Aorta (tissue), 5 donors: ENCODE results near the gene TBC1D3B. TPM values are rescaled to one million over a fixed set of nuclear protein-coding genes. Genes with fewer than 3 reads are reported as not detected.
"Not testable (repeated sequence)": the region's sequence is repeated elsewhere in the genome, so short reads cannot be mapped to it uniquely, and the experiment has no call there.

Experiments used
- ATAC-seq: fragments of 200-7000 bp; cut with Tn5 transposase; one replicate; pipeline ENCODE4 v1.9.1; 2022; ENCODE audit warnings: moderate library complexity; ENCODE audit not compliant: low FRiP score
- DNase-seq, 2 donors: peaks; one replicate each; pipeline ENCODE4 v3.0.0-alpha.2; 2020
- H3K27ac ChIP-seq, 2 donors: one replicate each; pipeline ENCODE4 v1.5.1; 2013; ENCODE audit warnings: low read length in 2 of 2, mild to moderate bottlenecking in 2 of 2, moderate library complexity in 2 of 2, control low read depth in 1 of 2, inconsistent platforms in 1 of 2, low read depth in 1 of 2
- H3K27me3 ChIP-seq, 2 donors: one replicate each; pipeline ENCODE4 v1.6.1; 2013; ENCODE audit warnings: control low read depth in 1 of 2, low read length in 1 of 2, mild to moderate bottlenecking in 1 of 2, moderate library complexity in 1 of 2; ENCODE audit not compliant: insufficient read depth in 2 of 2, control insufficient read depth in 1 of 2
- H3K36me3 ChIP-seq, 2 donors: one replicate each; pipeline ENCODE4 v1.6.1; 2013; ENCODE audit warnings: control low read depth in 1 of 2, low read length in 1 of 2, mild to moderate bottlenecking in 1 of 2; ENCODE audit not compliant: insufficient read depth in 2 of 2, control insufficient read depth in 1 of 2
- H3K4me1 ChIP-seq, 2 donors: one replicate each; pipeline ENCODE4 v1.6.1; 2013; ENCODE audit warnings: low read length in 2 of 2, control low read depth in 1 of 2, mild to moderate bottlenecking in 1 of 2, moderate library complexity in 1 of 2; ENCODE audit not compliant: insufficient read depth in 2 of 2, control insufficient read depth in 1 of 2
- H3K4me3 ChIP-seq, 2 donors: one replicate each; pipeline ENCODE4 v1.5.1; 2013; ENCODE audit warnings: low read length in 2 of 2, control low read depth in 1 of 2, mild to moderate bottlenecking in 1 of 2
- H3K9me3 ChIP-seq: one replicate; pipeline ENCODE4 v1.6.1; 2013; ENCODE audit warnings: mild to moderate bottlenecking, low read length; ENCODE audit not compliant: control insufficient read depth
- WGBS, 2 donors: extraction: QIAGEN DNeasy Blood & Tissue Kit; methylation state at CpG; one replicate each; pipeline ENCODE4 v1.1.7; 2013; 5-methylcytosine and 5-hydroxymethylcytosine counted together
- intact Hi-C, 2 donors: fragments of 100-400 bp; cut with DNase I; formaldehyde crosslinking; loops; one replicate each; pipeline versions ENCODE4 v1.14.2 to v1.15.0; 2022
- polyA plus RNA-seq, 2 donors: library from polyadenylated mRNA; stranded (reverse); fragments of 200-250 nt; gene quantifications; one replicate each; pipeline ENCODE4 v1.2.3, GENCODE V29; 2013
- total RNA-seq, 2 donors: library from RNA; stranded (reverse); fragmentation: NEBNext Ultra II Directional; extraction: Animal tissue kit (Norgen Biotek cat#: 25700); gene quantifications; one replicate each; pipeline ENCODE4 v1.2.1, GENCODE V29; 2021
- donor health status: healthy with polysubstance abuse.
- donor health status: Bipolar disorder and iron deficiency.
- donor health status: DM: no; HTN: no; CAD: no.
- donor health status: DM: no; HTN: no; CAD: no.
- donor health status: DM: yes; HTN: yes; CAD: no.

TBC1D3B gene
- total and polyA plus RNA-seq, 4 donors = 5.0 to 13.8 (median 5.1) TPM; not detected in 1

DNA sequence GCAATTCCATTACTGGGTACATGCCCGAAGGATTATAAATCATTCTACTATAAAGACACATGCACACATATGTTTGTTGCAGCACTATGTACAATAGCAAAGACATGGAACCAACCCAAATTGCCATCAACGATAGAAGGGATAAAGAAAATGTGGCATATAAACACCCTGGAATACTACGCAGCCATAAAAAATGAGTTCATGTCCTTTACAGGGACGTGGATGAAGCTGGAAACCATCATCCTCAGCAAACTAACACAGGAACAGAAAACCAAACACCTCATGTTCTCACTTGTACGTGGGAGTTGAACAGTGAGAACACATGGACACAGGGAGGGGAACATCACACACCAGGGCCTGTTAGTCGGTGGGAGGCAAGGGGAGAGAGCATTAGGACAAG, 55.3 kb downstream of the TBC1D3B start:
- intact Hi-C loops, H3K27me3 ChIP-seq, ATAC-seq, H3K9me3 ChIP-seq, H3K36me3 ChIP-seq, H3K4me3 ChIP-seq, H3K4me1 ChIP-seq, H3K27ac ChIP-seq, DNase-seq: not testable (repeated sequence)
- 64 to 74% methylated on average over 6 of the region's 6 CpGs for WGBS, 2 donors

DNA sequence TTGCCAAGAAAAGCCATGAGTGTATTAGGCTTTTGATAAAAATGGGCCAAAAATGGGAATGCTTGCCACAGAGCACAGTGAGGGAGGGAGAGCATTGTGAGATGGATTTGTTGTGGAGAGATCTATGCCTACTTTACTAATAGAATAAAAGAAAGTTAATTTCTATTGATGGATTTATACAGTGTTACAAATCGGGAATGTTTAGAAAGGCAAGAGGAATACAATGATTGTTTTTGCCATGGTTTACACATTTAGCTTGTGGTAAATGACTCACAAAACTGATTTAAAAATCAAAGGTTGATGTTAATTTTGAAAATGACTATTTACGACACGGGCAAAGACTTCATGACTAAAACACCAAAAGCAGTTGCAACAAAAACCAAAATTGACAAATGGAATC, 56.2 kb downstream of the TBC1D3B start:
- Histone ChIP-seq H3K27me3 (no peaks in the 10 kb centered on the region), H3K27ac (no peak overlapping the region), H3K9me3 (no peaks in the 10 kb centered on the region), H3K36me3 (no peaks in the 10 kb centered on the region), H3K4me1 (no peaks in the 10 kb centered on the region), H3K4me3 (no peak overlapping the region)
- WGBS, 2 donors = 73 to 74% methylated on average over 3 of the region's 3 CpGs
- ATAC-seq (no peak), DNase-seq (no peak)
- intact Hi-C loops = no loop called here

DNA sequence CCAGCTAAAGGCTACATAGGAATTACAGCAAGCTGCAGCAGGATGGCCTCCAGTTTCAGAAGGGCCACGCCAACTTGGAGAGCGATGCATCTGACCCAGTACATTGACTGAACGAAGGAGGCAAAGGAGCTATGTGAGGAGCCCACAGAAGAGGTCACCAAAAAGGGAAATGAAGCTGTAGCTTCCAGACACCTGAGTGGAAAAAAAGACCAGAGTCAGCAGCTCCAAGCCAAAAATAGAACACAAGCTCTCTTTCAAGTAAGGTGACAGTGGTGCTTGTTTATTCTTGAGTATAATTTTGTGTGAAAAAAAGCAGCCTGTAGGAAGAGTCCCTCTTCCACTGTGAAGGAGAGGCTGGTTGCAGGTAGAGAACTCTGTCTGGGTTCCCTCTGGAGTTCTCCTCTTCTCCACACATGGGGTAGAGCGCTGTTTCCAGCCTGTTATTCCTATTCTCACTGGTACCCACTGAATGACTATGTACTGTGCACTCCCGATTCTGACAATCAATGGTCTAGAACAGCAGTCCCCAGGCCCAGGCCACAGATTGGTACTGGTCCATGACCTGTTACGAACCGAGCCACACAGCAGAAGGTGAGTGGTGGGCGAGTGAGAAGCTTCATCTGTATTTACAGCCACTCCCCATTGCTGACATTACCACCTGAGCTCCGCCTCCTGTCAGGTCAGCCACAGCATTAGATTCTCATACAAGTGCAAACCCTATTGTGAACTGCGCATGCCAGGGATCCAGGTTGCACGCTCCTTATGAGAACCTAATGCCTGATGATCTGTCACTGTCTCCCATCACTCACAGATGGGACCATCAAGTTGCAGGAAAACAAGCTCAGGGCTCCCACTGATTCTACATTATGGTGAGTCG, 57.7 kb downstream of the TBC1D3B start:
- Histone ChIP-seq H3K4me3 (no peak overlapping the region), H3K27ac (no peak overlapping the region), H3K27me3 (no peaks in the 10 kb centered on the region), H3K36me3 (no peaks in the 10 kb centered on the region), H3K9me3 (no peaks in the 10 kb centered on the region), H3K4me1 (no peaks in the 10 kb centered on the region)
- intact Hi-C loops = loop anchor here in 1 of 2 donors (2.0 to 5.0 kb wide), 2 partner anchors 34 to 66 kb away; no protein-coding TSS in a partner anchor
- DNase-seq = no peak
- 89 to 91% methylated on average over 12 of the region's 12 CpGs for WGBS, 2 donors
- ATAC-seq = no peak

DNA sequence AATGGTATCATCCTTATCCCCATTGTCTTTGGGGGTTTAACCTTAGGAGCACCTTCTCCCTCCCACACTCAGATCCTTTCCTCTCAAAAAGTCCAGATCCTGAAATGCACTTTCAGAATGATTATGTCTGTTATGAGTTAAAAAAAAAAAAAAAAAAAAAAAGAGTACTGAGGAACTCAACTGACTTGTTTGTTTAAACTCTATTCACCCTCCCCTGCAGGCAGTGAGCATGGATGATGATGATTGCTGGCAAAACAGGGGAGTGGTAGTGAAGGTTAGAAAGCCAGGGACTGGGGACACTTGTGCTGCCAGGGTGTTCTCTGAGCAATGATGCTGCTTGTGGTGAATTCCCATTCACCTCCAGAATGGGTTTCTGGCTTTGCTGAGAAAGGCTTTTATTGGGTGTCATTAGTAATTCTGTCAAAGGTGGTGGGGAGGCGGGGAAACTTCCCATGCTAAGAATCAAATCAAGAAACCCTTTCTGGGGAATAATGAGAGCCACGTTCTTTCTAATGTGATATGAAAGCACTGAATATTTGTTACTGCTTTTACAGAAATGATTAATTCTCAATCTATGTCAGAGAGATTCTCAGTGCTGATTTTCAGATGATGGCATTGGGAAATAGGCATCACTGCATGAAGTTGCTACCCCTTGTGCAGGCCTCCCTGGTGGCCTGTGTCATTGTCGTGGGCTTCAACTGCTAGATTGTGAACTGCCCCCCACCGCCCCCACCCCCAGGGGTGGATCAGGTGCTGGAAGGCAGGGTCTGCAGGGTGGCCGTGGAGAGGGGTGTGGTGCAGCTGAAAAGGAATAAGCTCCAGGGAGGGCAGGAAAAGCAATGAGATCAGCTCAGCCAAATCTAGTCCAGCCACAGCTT, 58.7 kb downstream of the TBC1D3B start:
- intact Hi-C loops = loop anchor here in 1 of 2 donors (2.0 to 5.0 kb wide), 2 partner anchors 35 to 67 kb away; no protein-coding TSS in a partner anchor
- WGBS, 2 donors = 29 to 37% methylated on average over 5 of the region's 5 CpGs
- no peak for ATAC-seq

More for the DNA sequence above, 58.7 kb downstream of the TBC1D3B start:
- Histone ChIP-seq H3K4me1 (no peaks in the 10 kb centered on the region), H3K9me3 (no peaks in the 10 kb centered on the region), H3K27me3 (no peaks in the 10 kb centered on the region), H3K36me3 (no peaks in the 10 kb centered on the region), H3K27ac (no peak overlapping the region), H3K4me3 (no peak overlapping the region)
- DNase-seq = no peak

Other genes with a start within 250 kb of the TBC1D3B start
- not detected for gene RDM1, start 245.9 kb downstream of the TBC1D3B start, total RNA-seq
- not detected for gene RDM1, start 245.9 kb downstream of the TBC1D3B start, polyA plus RNA-seq
- gene LYZL6, start 232.9 kb downstream of the TBC1D3B start, total RNA-seq = not detected
- not detected for gene LYZL6, start 232.9 kb downstream of the TBC1D3B start, polyA plus RNA-seq
- 1 to 10 TPM; 1.1 to 1.9 TPM for gene CCL16, start 195.1 kb downstream of the TBC1D3B start, total RNA-seq
- not detected for gene CCL16, start 195.1 kb downstream of the TBC1D3B start, polyA plus RNA-seq
- 100 to 1,000 TPM; 136 to 224 TPM for gene CCL14, start 189.9 kb downstream of the TBC1D3B start, total RNA-seq
- 1 to 10 TPM; 4.0 to 8.8 TPM for gene CCL14, start 189.9 kb downstream of the TBC1D3B start, polyA plus RNA-seq
- not detected for gene CCL15, start 175.1 kb downstream of the TBC1D3B start, total RNA-seq
- gene CCL15, start 175.1 kb downstream of the TBC1D3B start, polyA plus RNA-seq = 1 to 10 TPM in 1 of 2 donors, not detected in 1; 7.1 TPM
- gene CCL23, start 158.7 kb downstream of the TBC1D3B start, total RNA-seq = 1 to 10 TPM; 5.6 to 8.6 TPM
- gene CCL23, start 158.7 kb downstream of the TBC1D3B start, polyA plus RNA-seq = not detected
- 10 to 100 TPM in 1 of 2 donors, 1 to 10 TPM in 1; 5.6 to 39.0 TPM for gene CCL18, start 112.4 kb downstream of the TBC1D3B start, total RNA-seq
- gene CCL18, start 112.4 kb downstream of the TBC1D3B start, polyA plus RNA-seq = 10 to 100 TPM in 1 of 2 donors, under 1 TPM in 1; 0.64 to 53.0 TPM
- 10 to 100 TPM in 1 of 2 donors, 1 to 10 TPM in 1; 6.6 to 17.9 TPM for gene CCL3, start 86.5 kb downstream of the TBC1D3B start, total RNA-seq
- gene CCL3, start 86.5 kb downstream of the TBC1D3B start, polyA plus RNA-seq = 10 to 100 TPM in 1 of 2 donors, 1 to 10 TPM in 1; 4.0 to 38.3 TPM
- gene CCL4, start 72.8 kb downstream of the TBC1D3B start, total RNA-seq = 10 to 100 TPM in 1 of 2 donors, 1 to 10 TPM in 1; 6.4 to 12.5 TPM
- gene CCL4, start 72.8 kb downstream of the TBC1D3B start, polyA plus RNA-seq = 10 to 100 TPM in 1 of 2 donors, 1 to 10 TPM in 1; 1.9 to 13.5 TPM
- 1 to 10 TPM in 1 of 2 donors, not detected in 1; 1.3 TPM for gene CCL3L1, start 20.1 kb upstream of the TBC1D3B start, total RNA-seq
- gene CCL3L1, start 20.1 kb upstream of the TBC1D3B start, polyA plus RNA-seq = under 1 TPM in 1 of 2 donors, not detected in 1; 0.63 TPM
- gene CCL4L2, start 34.4 kb upstream of the TBC1D3B start, total RNA-seq = 1 to 10 TPM in 1 of 2 donors, under 1 TPM in 1; 0.94 to 1.4 TPM
- 1 to 10 TPM in 1 of 2 donors, under 1 TPM in 1; 0.41 to 4.5 TPM for gene CCL4L2, start 34.4 kb upstream of the TBC1D3B start, polyA plus RNA-seq
- gene TBC1D3I, start 87.9 kb upstream of the TBC1D3B start, total RNA-seq = 1 to 10 TPM in 1 of 2 donors, not detected in 1; 1.1 TPM
- 1 to 10 TPM in 1 of 2 donors, under 1 TPM in 1; 0.75 to 2.6 TPM for gene TBC1D3I, start 87.9 kb upstream of the TBC1D3B start, polyA plus RNA-seq
- gene TBC1D3G, start 147.2 kb upstream of the TBC1D3B start, total RNA-seq = not detected
- gene TBC1D3G, start 147.2 kb upstream of the TBC1D3B start, polyA plus RNA-seq = under 1 TPM in 1 of 2 donors, not detected in 1; 0.75 TPM
- not detected for gene TBC1D3H, start 211.8 kb upstream of the TBC1D3B start, total RNA-seq
- 1 to 10 TPM in 1 of 2 donors, not detected in 1; 4.0 TPM for gene TBC1D3H, start 211.8 kb upstream of the TBC1D3B start, polyA plus RNA-seq